ENCODE results near the gene CH25H. TPM values are rescaled to one million over a fixed set of nuclear protein-coding genes. Genes with fewer than 3 reads are reported as not detected.
"Not testable (repeated sequence)": the region's sequence is repeated elsewhere in the genome, so short reads cannot be mapped to it uniquely, and the experiment has no call there.

The CH25H gene
- polyA plus RNA-seq: 1 to 10 TPM; 2.8 to 9.0 TPM

- no peaks in the 10 kb centered on the region for H3K27me3 ChIP-seq (ENCODE audit: control insufficient read depth in 1 of 2, insufficient read depth in 2 of 2, low read length in 2 of 2)
- H3K4me3 ChIP-seq (ENCODE audit: low read depth in 1 of 2, low read length in 2 of 2): peak within 1 kb of the TSS; percentile 46 to 61
- H3K9me3 ChIP-seq (ENCODE audit: control insufficient read depth in 2 of 2, insufficient read depth in 1 of 2, low read depth in 1 of 2, low read length in 1 of 2): no peaks in the 10 kb centered on the region
- H3K36me3 ChIP-seq (ENCODE audit: control insufficient read depth in 2 of 2, insufficient read depth in 2 of 2, low read length in 1 of 2): no peaks in the 10 kb centered on the region
- WGBS, 2 donors: 1 to 2% methylated on average over 28 of the region's 28 CpGs
- peak within 1 kb of the TSS; percentile 68 to 84 for H3K27ac ChIP-seq (ENCODE audit: low read depth in 2 of 2, low read length in 1 of 2)
- H3K4me1 ChIP-seq (ENCODE audit: control insufficient read depth in 2 of 2, insufficient read depth in 2 of 2, low read length in 1 of 2): peaks cover 2 to 4% of the 10 kb centered on the region in 2 donors
Measured at GRCh38 chr10:89207181-89207800, at the start of gene CH25H. Gene CH25H (minus strand): TSS chr10:89207317. CDS start chr10:89207292, 25 bp downstream.

- Histone ChIP-seq H3K27me3 (ENCODE audit: control insufficient read depth in 1 of 2, insufficient read depth in 2 of 2, low read length in 2 of 2) (no peaks in the 10 kb centered on the region), H3K27ac (ENCODE audit: low read depth in 2 of 2, low read length in 1 of 2) (no peak overlapping the region), H3K4me3 (ENCODE audit: low read depth in 1 of 2, low read length in 2 of 2) (no peak overlapping the region), H3K9me3 (ENCODE audit: control insufficient read depth in 2 of 2, insufficient read depth in 1 of 2, low read depth in 1 of 2, low read length in 1 of 2) (no peaks in the 10 kb centered on the region), H3K4me1 (ENCODE audit: control insufficient read depth in 2 of 2, insufficient read depth in 2 of 2, low read length in 1 of 2) (no peaks in the 10 kb centered on the region), H3K36me3 (ENCODE audit: control insufficient read depth in 2 of 2, insufficient read depth in 2 of 2, low read length in 1 of 2) (no peaks in the 10 kb centered on the region)
- WGBS, 2 donors: 65 to 70% methylated on average over 3 of the region's 3 CpGs
Measured at GRCh38 chr10:89256340-89256739, 49.2 kb upstream of the CH25H start.

- Histone ChIP-seq H3K36me3 (ENCODE audit: control insufficient read depth in 2 of 2, insufficient read depth in 2 of 2, low read length in 1 of 2) (no peaks in the 10 kb centered on the region), H3K27me3 (ENCODE audit: control insufficient read depth in 1 of 2, insufficient read depth in 2 of 2, low read length in 2 of 2) (no peaks in the 10 kb centered on the region), H3K9me3 (ENCODE audit: control insufficient read depth in 2 of 2, insufficient read depth in 1 of 2, low read depth in 1 of 2, low read length in 1 of 2) (no peaks in the 10 kb centered on the region), H3K27ac (ENCODE audit: low read depth in 2 of 2, low read length in 1 of 2) (peak overlapping the region in 1 of 2 donors; percentile 41), H3K4me1 (ENCODE audit: control insufficient read depth in 2 of 2, insufficient read depth in 2 of 2, low read length in 1 of 2) (no peaks in the 10 kb centered on the region), H3K4me3 (ENCODE audit: low read depth in 1 of 2, low read length in 2 of 2) (no peak overlapping the region)
Measured at GRCh38 chr10:89255793-89256192, 48.7 kb upstream of the CH25H start.

- H3K4me3 ChIP-seq (ENCODE audit: low read depth in 1 of 2, low read length in 2 of 2); H3K27me3 ChIP-seq (ENCODE audit: control insufficient read depth in 1 of 2, insufficient read depth in 2 of 2, low read length in 2 of 2); H3K9me3 ChIP-seq (ENCODE audit: control insufficient read depth in 2 of 2, insufficient read depth in 1 of 2, low read depth in 1 of 2, low read length in 1 of 2); H3K36me3 ChIP-seq (ENCODE audit: control insufficient read depth in 2 of 2, insufficient read depth in 2 of 2, low read length in 1 of 2); H3K27ac ChIP-seq (ENCODE audit: low read depth in 2 of 2, low read length in 1 of 2); H3K4me1 ChIP-seq (ENCODE audit: control insufficient read depth in 2 of 2, insufficient read depth in 2 of 2, low read length in 1 of 2): not testable (repeated sequence)
- 68 to 69% methylated on average over 2 of the region's 2 CpGs for WGBS, 2 donors
Measured at GRCh38 chr10:89255091-89255579, 48.0 kb upstream of the CH25H start.

- H3K27ac ChIP-seq (ENCODE audit: low read depth in 2 of 2, low read length in 1 of 2): no peak overlapping the region
- peak overlapping the region in 1 of 2 donors; percentile 70 for H3K4me3 ChIP-seq (ENCODE audit: low read depth in 1 of 2, low read length in 2 of 2)
- WGBS, 2 donors: 80 to 88% methylated on average over 2 of the region's 2 CpGs
Measured at GRCh38 chr10:89252225-89252585, 45.1 kb upstream of the CH25H start.

GRCh38 chr10:89251409-89252224 lies 44.5 kb upstream of the CH25H start, which contains the start of gene LIPA:
Gene LIPA (minus strand): TSS chr10:89251775. CDS start chr10:89247648, 4,127 bp downstream.
- 1% methylated on average over 53 of the region's 53 CpGs for WGBS, 2 donors
- no peaks in the 10 kb centered on the region for H3K27me3 ChIP-seq (ENCODE audit: control insufficient read depth in 1 of 2, insufficient read depth in 2 of 2, low read length in 2 of 2)
- H3K27ac ChIP-seq (ENCODE audit: low read depth in 2 of 2, low read length in 1 of 2): peak within 1 kb of the TSS; percentile 75 to 76

More at GRCh38 chr10:89252225-89252585, 45.1 kb upstream of the CH25H start:
- no peaks in the 10 kb centered on the region for H3K4me1 ChIP-seq (ENCODE audit: control insufficient read depth in 2 of 2, insufficient read depth in 2 of 2, low read length in 1 of 2)
- H3K27me3 ChIP-seq (ENCODE audit: control insufficient read depth in 1 of 2, insufficient read depth in 2 of 2, low read length in 2 of 2): no peaks in the 10 kb centered on the region
- no peaks in the 10 kb centered on the region for H3K9me3 ChIP-seq (ENCODE audit: control insufficient read depth in 2 of 2, insufficient read depth in 1 of 2, low read depth in 1 of 2, low read length in 1 of 2)
- H3K36me3 ChIP-seq (ENCODE audit: control insufficient read depth in 2 of 2, insufficient read depth in 2 of 2, low read length in 1 of 2): no peaks in the 10 kb centered on the region

GRCh38 chr10:89250865-89251408 lies 43.8 kb upstream of the CH25H start:
- Histone ChIP-seq H3K27ac (ENCODE audit: low read depth in 2 of 2, low read length in 1 of 2) (peak overlapping the region in 1 of 2 donors; percentile 75), H3K27me3 (ENCODE audit: control insufficient read depth in 1 of 2, insufficient read depth in 2 of 2, low read length in 2 of 2) (no peaks in the 10 kb centered on the region), H3K36me3 (ENCODE audit: control insufficient read depth in 2 of 2, insufficient read depth in 2 of 2, low read length in 1 of 2) (no peaks in the 10 kb centered on the region), H3K4me1 (ENCODE audit: control insufficient read depth in 2 of 2, insufficient read depth in 2 of 2, low read length in 1 of 2) (no peaks in the 10 kb centered on the region), H3K9me3 (ENCODE audit: control insufficient read depth in 2 of 2, insufficient read depth in 1 of 2, low read depth in 1 of 2, low read length in 1 of 2) (no peaks in the 10 kb centered on the region), H3K4me3 (ENCODE audit: low read depth in 1 of 2, low read length in 2 of 2) (peak overlapping the region; percentile 70 to 73)
- 17 to 23% methylated on average over 13 of the region's 13 CpGs for WGBS, 2 donors

More at GRCh38 chr10:89251409-89252224, 44.5 kb upstream of the CH25H start, which contains the start of gene LIPA:
- H3K4me1 ChIP-seq (ENCODE audit: control insufficient read depth in 2 of 2, insufficient read depth in 2 of 2, low read length in 1 of 2): no peaks in the 10 kb centered on the region
- H3K9me3 ChIP-seq (ENCODE audit: control insufficient read depth in 2 of 2, insufficient read depth in 1 of 2, low read depth in 1 of 2, low read length in 1 of 2): no peaks in the 10 kb centered on the region
- H3K4me3 ChIP-seq (ENCODE audit: low read depth in 1 of 2, low read length in 2 of 2): peak within 1 kb of the TSS; percentile 70 to 73
- no peaks in the 10 kb centered on the region for H3K36me3 ChIP-seq (ENCODE audit: control insufficient read depth in 2 of 2, insufficient read depth in 2 of 2, low read length in 1 of 2)

- no peak overlapping the region for H3K4me3 ChIP-seq (ENCODE audit: low read depth in 1 of 2, low read length in 2 of 2)
- H3K36me3 ChIP-seq (ENCODE audit: control insufficient read depth in 2 of 2, insufficient read depth in 2 of 2, low read length in 1 of 2): no peaks in the 10 kb centered on the region
- H3K27ac ChIP-seq (ENCODE audit: low read depth in 2 of 2, low read length in 1 of 2): no peak overlapping the region
- H3K27me3 ChIP-seq (ENCODE audit: control insufficient read depth in 1 of 2, insufficient read depth in 2 of 2, low read length in 2 of 2): no peaks in the 10 kb centered on the region
- 69 to 71% methylated on average over 3 of the region's 3 CpGs for WGBS, 2 donors
- no peaks in the 10 kb centered on the region for H3K4me1 ChIP-seq (ENCODE audit: control insufficient read depth in 2 of 2, insufficient read depth in 2 of 2, low read length in 1 of 2)
- H3K9me3 ChIP-seq (ENCODE audit: control insufficient read depth in 2 of 2, insufficient read depth in 1 of 2, low read depth in 1 of 2, low read length in 1 of 2): no peaks in the 10 kb centered on the region
Measured at GRCh38 chr10:89248990-89249389, 41.9 kb upstream of the CH25H start.

GRCh38 chr10:89247623-89248022 lies 40.5 kb upstream of the CH25H start:
- H3K9me3 ChIP-seq (ENCODE audit: control insufficient read depth in 2 of 2, insufficient read depth in 1 of 2, low read depth in 1 of 2, low read length in 1 of 2); H3K36me3 ChIP-seq (ENCODE audit: control insufficient read depth in 2 of 2, insufficient read depth in 2 of 2, low read length in 1 of 2); H3K4me3 ChIP-seq (ENCODE audit: low read depth in 1 of 2, low read length in 2 of 2); H3K4me1 ChIP-seq (ENCODE audit: control insufficient read depth in 2 of 2, insufficient read depth in 2 of 2, low read length in 1 of 2); H3K27ac ChIP-seq (ENCODE audit: low read depth in 2 of 2, low read length in 1 of 2); H3K27me3 ChIP-seq (ENCODE audit: control insufficient read depth in 1 of 2, insufficient read depth in 2 of 2, low read length in 2 of 2): not testable (repeated sequence)
- WGBS, 2 donors: 96 to 97% methylated on average over 2 of the region's 2 CpGs
